HepG2 (cell line): Measurements from ENCODE around the gene CLDND2. TPM values are rescaled to one million over a fixed set of nuclear protein-coding genes. Genes with fewer than 3 reads are reported as not detected.

ENCODE experiments used
- ATAD3A ChIP-seq: sonication (generic); formaldehyde crosslinking; IDR thresholded peaks from 2 replicates; pipeline ENCODE4 v1.4.0; 2020; ENCODE audit warnings: missing genetic modification reagents
- CAMTA2 ChIP-seq: sonication (generic); formaldehyde crosslinking; IDR thresholded peaks from 2 replicates; pipeline ENCODE4 v1.4.0; 2020; ENCODE audit warnings: mild to moderate bottlenecking, missing genetic modification reagents, borderline replicate concordance
- CREB1 ChIP-seq, 2 experiments: fragments of 450-650 bp in 1 of 2; IDR thresholded peaks; 2 replicates each; pipeline ENCODE4 v1.6.1; 2016 to 2017; ENCODE audit warnings: control low read depth in 1 of 2, mild to moderate bottlenecking in 1 of 2, missing compliant biosample characterization in 1 of 2, missing genetic modification characterization in 1 of 2
- FIP1L1 ChIP-seq: fragments of 200-400 bp; formaldehyde crosslinking; IDR thresholded peaks from 2 replicates; pipeline ENCODE4 v1.6.1; 2018; ENCODE audit warnings: low read depth, mild to moderate bottlenecking, low read length, moderate library complexity, borderline replicate concordance; ENCODE audit not compliant: insufficient read depth
- GLI4 ChIP-seq: sonication (generic); formaldehyde crosslinking; IDR thresholded peaks from 2 replicates; pipeline ENCODE4 v1.5.1; 2020; ENCODE audit warnings: missing genetic modification reagents, mild to moderate bottlenecking, moderate library complexity, borderline replicate concordance
- HDAC1 ChIP-seq: sonication (generic); formaldehyde crosslinking; IDR thresholded peaks from 2 replicates; pipeline ENCODE4 v1.5.1; 2020; ENCODE audit warnings: mild to moderate bottlenecking, missing genetic modification reagents
- HNF4G ChIP-seq, 2 experiments: sonication (generic) in 1 of 2; formaldehyde crosslinking in 1 of 2; IDR thresholded peaks; 2 replicates each; pipeline versions ENCODE4 v1.4.0 to v1.6.1; 2011 to 2020; ENCODE audit warnings: borderline replicate concordance in 2 of 2, low read depth in 2 of 2, mild to moderate bottlenecking in 2 of 2, low read length in 1 of 2, missing genetic modification reagents in 1 of 2, moderate library complexity in 1 of 2
- IRF9 ChIP-seq: sonication (generic); formaldehyde crosslinking; IDR thresholded peaks from 2 replicates; pipeline ENCODE4 v1.8.0; 2022; ENCODE audit warnings: missing genetic modification reagents, mild to moderate bottlenecking, borderline replicate concordance
- MAF1 ChIP-seq: sonication (generic); formaldehyde crosslinking; IDR thresholded peaks from 2 replicates; pipeline ENCODE4 v1.5.0; 2020; ENCODE audit warnings: missing genetic modification reagents, borderline replicate concordance
- MED8 ChIP-seq: sonication (generic); formaldehyde crosslinking; IDR thresholded peaks from 2 replicates; pipeline ENCODE4 v1.8.1; 2023; ENCODE audit warnings: mild to moderate bottlenecking, missing genetic modification reagents; ENCODE audit not compliant: insufficient replicate concordance
- RNF2 ChIP-seq: fragments of 450-650 bp; conservative IDR thresholded peaks from 2 replicates; pipeline ENCODE4 v1.6.1; 2016; ENCODE audit warnings: low read depth
- ZNF18 ChIP-seq: sonication (generic); formaldehyde crosslinking; IDR thresholded peaks from 2 replicates; pipeline ENCODE4 v1.8.0; 2022; ENCODE audit warnings: mild to moderate bottlenecking, missing genetic modification reagents; ENCODE audit not compliant: insufficient replicate concordance
- ZNF552 ChIP-seq: sonication (generic); formaldehyde crosslinking; IDR thresholded peaks from 2 replicates; pipeline ENCODE4 v1.9.0; 2022; ENCODE audit warnings: missing genetic modification reagents, mild to moderate bottlenecking, borderline replicate concordance
- polyA plus RNA-seq, 8 experiments: library from polyadenylated mRNA; depleted of rRNA in 3 of 8; stranded (reverse) in 7 of 8; unstranded in 1 of 8; fragments of >200 nt; fragmentation: Illumina TruSeq in 4 of 8; extraction: Trizol in 4 of 8; gene quantifications; 2 replicates each; pipeline versions ENCODE4 v1.2.1 to v1.2.3, GENCODE V29; 2011 to 2016; ENCODE audit warnings: low read depth in 4 of 8, missing spikeins in 1 of 8, mixed read lengths in 1 of 8; ENCODE audit not compliant: insufficient read depth in 1 of 8
- total RNA-seq, 5 experiments: library from RNA; depleted of rRNA; stranded (reverse); fragments of >200 nt; fragmentation: Illumina TruSeq; extraction: Trizol; gene quantifications; 2 replicates each; pipeline ENCODE4 v1.2.3, GENCODE V29; 2016; ENCODE audit warnings: low read depth in 1 of 5
- TF ChIP-seq, protein P1 (sequence below): sonication (generic); formaldehyde crosslinking; IDR thresholded peaks from 2 replicates; pipeline ENCODE4 v1.4.0; 2020; ENCODE audit warnings: missing genetic modification reagents, borderline replicate concordance
- TF ChIP-seq, protein P2 (sequence below): sonication (generic); formaldehyde crosslinking; IDR thresholded peaks from 2 replicates; pipeline ENCODE4 v1.8.0; 2022; ENCODE audit warnings: mild to moderate bottlenecking, missing genetic modification reagents, borderline replicate concordance
- TF ChIP-seq, protein P3 (sequence below): sonication (generic); IDR thresholded peaks from 2 replicates; pipeline ENCODE4 v1.6.1; 2016; ENCODE audit warnings: low read depth, borderline replicate concordance
- TF ChIP-seq, protein P4 (sequence below): IDR thresholded peaks from 2 replicates; pipeline ENCODE4 v1.6.1; 2016; ENCODE audit warnings: missing genetic modification reagents, missing compliant biosample characterization

The CLDND2 gene
- total and polyA plus RNA-seq, 2 of the 13 experiments (the other 11 are each of a cell fraction or from before 2014, with no cell fraction given): 0.84 to 1.8 TPM

DNA sequence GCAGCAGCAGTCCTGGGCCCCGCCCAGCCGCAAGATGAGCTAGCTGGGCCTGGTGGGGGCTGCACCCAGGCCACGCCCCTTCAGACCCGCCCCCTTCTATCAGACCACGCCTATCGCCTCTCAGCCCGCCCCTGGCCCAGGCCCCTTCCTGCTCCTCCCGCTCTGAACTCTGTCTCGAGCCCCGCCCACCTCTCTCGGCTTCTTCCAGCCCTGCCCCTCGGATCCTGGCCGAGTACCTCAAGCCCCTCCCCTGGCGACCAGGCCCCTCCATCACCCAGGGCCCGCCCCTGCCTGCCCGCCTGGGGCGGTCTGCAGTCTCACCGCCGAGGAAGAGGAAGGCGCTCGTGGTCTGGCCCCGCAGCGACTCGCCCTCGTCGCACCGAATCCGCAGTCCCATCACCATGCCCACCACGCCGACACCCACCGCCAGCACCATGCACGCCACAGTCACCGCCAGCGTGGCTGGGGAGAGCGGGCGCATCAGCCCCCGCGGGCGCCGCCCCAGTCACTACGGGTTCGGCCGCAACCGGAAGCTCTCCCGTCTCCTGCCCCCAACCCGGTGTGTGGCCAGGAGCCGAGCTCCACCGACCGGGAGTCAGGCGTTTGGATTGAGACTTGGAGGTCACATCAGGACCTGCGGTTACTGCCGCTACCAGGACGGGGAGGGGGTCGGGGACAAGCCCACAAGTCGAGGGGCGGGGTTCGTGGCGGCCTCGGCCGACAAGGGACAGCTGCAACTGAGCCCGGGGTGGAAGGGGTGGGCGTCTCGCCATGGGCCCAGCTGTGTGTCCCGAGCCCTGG, 1.0 kb downstream of the CLDND2 start (continued):
- TF ChIP-seq, protein P1, sequence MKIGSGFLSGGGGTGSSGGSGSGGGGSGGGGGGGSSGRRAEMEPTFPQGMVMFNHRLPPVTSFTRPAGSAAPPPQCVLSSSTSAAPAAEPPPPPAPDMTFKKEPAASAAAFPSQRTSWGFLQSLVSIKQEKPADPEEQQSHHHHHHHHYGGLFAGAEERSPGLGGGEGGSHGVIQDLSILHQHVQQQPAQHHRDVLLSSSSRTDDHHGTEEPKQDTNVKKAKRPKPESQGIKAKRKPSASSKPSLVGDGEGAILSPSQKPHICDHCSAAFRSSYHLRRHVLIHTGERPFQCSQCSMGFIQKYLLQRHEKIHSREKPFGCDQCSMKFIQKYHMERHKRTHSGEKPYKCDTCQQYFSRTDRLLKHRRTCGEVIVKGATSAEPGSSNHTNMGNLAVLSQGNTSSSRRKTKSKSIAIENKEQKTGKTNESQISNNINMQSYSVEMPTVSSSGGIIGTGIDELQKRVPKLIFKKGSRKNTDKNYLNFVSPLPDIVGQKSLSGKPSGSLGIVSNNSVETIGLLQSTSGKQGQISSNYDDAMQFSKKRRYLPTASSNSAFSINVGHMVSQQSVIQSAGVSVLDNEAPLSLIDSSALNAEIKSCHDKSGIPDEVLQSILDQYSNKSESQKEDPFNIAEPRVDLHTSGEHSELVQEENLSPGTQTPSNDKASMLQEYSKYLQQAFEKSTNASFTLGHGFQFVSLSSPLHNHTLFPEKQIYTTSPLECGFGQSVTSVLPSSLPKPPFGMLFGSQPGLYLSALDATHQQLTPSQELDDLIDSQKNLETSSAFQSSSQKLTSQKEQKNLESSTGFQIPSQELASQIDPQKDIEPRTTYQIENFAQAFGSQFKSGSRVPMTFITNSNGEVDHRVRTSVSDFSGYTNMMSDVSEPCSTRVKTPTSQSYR: 0 out of 2 replicates have a peak, but pooled peaks have one; percentile 33
- TF ChIP-seq HNF4G (IDR thresholded peaks at IDR 0.05; ENCODE audit: borderline replicate concordance, low read depth, low read length) (no peak), HNF4G (CRISPR knock-in tag; IDR thresholded peaks at IDR 0.05; ENCODE audit: borderline replicate concordance, low read depth) (peak; percentile 27; the same call in 1 of the 2 replicates), ATAD3A (CRISPR knock-in tag) (no peak), ZNF18 (CRISPR knock-in tag) (peak; percentile 73), IRF9 (CRISPR knock-in tag) (0 out of 2 replicates have a peak, but pooled peaks have one; percentile 30), CAMTA2 (CRISPR knock-in tag) (no peak), GLI4 (CRISPR knock-in tag) (peak; percentile 57; the same call in 1 of the 2 replicates), FIP1L1 (0 out of 2 replicates have a peak, but pooled peaks have one; percentile 78), ZNF552 (CRISPR knock-in tag) (peak; percentile 76; the same call in 1 of the 2 replicates), MED8 (no peak), HDAC1 (peak; percentile 74; the same call in 1 of the 2 replicates), RNF2 (peak; percentile 51; the same call in 1 of the 2 replicates), MAF1 (CRISPR knock-in tag) (peak; percentile 66; the same call in 1 of the 2 replicates), CREB1 (IDR thresholded peaks at IDR 0.05) (no peak), CREB1 (CRISPR knock-in tag; IDR thresholded peaks at IDR 0.05) (no peak)
- TF ChIP-seq, protein P2, sequence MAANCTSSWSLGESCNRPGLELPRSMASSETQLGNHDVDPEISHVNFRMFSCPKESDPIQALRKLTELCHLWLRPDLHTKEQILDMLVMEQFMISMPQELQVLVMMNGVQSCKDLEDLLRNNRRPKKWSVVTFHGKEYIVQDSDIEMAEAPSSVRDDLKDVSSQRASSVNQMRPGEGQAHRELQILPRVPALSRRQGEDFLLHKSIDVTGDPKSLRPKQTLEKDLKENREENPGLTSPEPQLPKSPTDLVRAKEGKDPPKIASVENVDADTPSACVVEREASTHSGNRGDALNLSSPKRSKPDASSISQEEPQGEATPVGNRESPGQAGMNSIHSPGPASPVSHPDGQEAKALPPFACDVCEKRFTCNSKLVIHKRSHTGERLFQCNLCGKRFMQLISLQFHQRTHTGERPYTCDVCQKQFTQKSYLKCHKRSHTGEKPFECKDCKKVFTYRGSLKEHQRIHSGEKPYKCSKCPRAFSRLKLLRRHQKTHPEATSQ (CRISPR knock-in tag): no peak
- TF ChIP-seq, protein P3, sequence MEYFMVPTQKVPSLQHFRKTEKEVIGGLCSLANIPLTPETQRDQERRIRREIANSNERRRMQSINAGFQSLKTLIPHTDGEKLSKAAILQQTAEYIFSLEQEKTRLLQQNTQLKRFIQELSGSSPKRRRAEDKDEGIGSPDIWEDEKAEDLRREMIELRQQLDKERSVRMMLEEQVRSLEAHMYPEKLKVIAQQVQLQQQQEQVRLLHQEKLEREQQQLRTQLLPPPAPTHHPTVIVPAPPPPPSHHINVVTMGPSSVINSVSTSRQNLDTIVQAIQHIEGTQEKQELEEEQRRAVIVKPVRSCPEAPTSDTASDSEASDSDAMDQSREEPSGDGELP: peak; percentile 10; the same call in 1 of the 2 replicates
- TF ChIP-seq, protein P4, sequence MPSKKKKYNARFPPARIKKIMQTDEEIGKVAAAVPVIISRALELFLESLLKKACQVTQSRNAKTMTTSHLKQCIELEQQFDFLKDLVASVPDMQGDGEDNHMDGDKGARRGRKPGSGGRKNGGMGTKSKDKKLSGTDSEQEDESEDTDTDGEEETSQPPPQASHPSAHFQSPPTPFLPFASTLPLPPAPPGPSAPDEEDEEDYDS (CRISPR knock-in tag): peak; percentile 85
